Omental fat pad (tissue), 4 donors: ENCODE measurements around the gene ZNF76. TPM values are rescaled to one million over a fixed set of nuclear protein-coding genes. Genes with fewer than 3 reads are reported as not detected.
"Not testable (repeated sequence)": the region's sequence is repeated elsewhere in the genome, so short reads cannot be mapped to it uniquely, and the experiment has no call there.

Source experiments
- ATAC-seq: fragments of 150-250 bp; one replicate; pipeline ENCODE4 v1.9.1; 2016; ENCODE audit warnings: mild to moderate bottlenecking, moderate library complexity; ENCODE audit not compliant: low FRiP score
- DNase-seq: peaks from one replicate; pipeline ENCODE4 v3.0.0-alpha.2; 2019; ENCODE audit warnings: low spot score
- CTCF ChIP-seq, 3 donors: fragments of 450-650 bp; IDR thresholded peaks; one replicate each; pipeline ENCODE4 v1.5.1; 2016 to 2017; ENCODE audit warnings: antibody characterized with exemption in 3 of 3, mild to moderate bottlenecking in 3 of 3, moderate library complexity in 2 of 3
- total RNA-seq, 4 donors: library from RNA; depleted of rRNA; stranded (reverse); fragments of >200 nt; gene quantifications; one replicate each; pipeline ENCODE4 v1.1.0, GENCODE V29; 2016

Gene ZNF76
- total RNA-seq, 4 donors from 2014 or later, result 27.7 to 53.5 (median 33.6) TPM

GRCh38 chr6:35304299-35304698, 44.8 kb downstream of the ZNF76 start:
- ATAC-seq, result no peak
- DNase-seq, result no peak
- TF ChIP-seq CTCF (IDR thresholded peaks at IDR 0.05), result no peak

GRCh38 chr6:35305117-35305516, 45.6 kb downstream of the ZNF76 start:
- no peak for TF ChIP-seq CTCF (IDR thresholded peaks at IDR 0.05)
- ATAC-seq (no peak), DNase-seq (no peak)

- not testable (repeated sequence) for DNase-seq, ATAC-seq
Measured at GRCh38 chr6:35307138-35307537, 47.6 kb downstream of the ZNF76 start.

GRCh38 chr6:35308543-35308942, 49.0 kb downstream of the ZNF76 start:
- not testable (repeated sequence) for ATAC-seq, DNase-seq

- no peak for DNase-seq
- no peak for ATAC-seq
Measured at GRCh38 chr6:35309611-35310264, 50.2 kb downstream of the ZNF76 start.

GRCh38 chr6:35310265-35310831, 50.8 kb downstream of the ZNF76 start:
- no peak for TF ChIP-seq CTCF (IDR thresholded peaks at IDR 0.05)
- ATAC-seq (no peak), DNase-seq (no peak)

More at GRCh38 chr6:35309611-35310264, 50.2 kb downstream of the ZNF76 start:
- TF ChIP-seq CTCF (IDR thresholded peaks at IDR 0.05), result no peak

- no peak for ATAC-seq
- no peak for DNase-seq
- no peak for TF ChIP-seq CTCF (IDR thresholded peaks at IDR 0.05)
Measured at GRCh38 chr6:35311390-35312075, 52.0 kb downstream of the ZNF76 start.
